ENCODE results near the gene SUPT7L. TPM values are rescaled to one million over a fixed set of nuclear protein-coding genes. Genes with fewer than 3 reads are reported as not detected.
"Not testable (repeated sequence)": the region's sequence is repeated elsewhere in the genome, so short reads cannot be mapped to it uniquely, and the experiment has no call there.

The SUPT7L gene
- polyA plus RNA-seq, 4 donors: 49.5 to 72.8 (median 59.2) TPM

DNA sequence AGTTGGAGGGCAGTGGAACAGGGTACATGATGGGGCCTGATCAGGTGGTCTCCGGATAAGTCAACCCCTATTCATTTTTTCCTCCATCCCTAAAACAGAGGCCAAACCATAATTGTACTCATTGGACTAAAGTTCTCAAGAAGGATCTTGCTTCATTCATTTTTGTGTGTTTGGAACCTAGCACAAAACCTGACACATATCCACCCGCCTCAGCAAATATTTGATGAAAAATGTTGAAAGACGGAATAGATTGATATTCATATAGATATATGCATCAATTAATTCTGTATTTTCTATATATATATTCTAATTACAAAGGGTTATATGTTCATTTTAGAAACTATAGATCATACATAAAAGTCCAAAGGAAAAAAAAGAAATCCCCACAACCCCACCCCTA lies 22.2 kb upstream of the SUPT7L start:
- no peak for DNase-seq (ENCODE audit: low read depth in 4 of 4, low spot score in 2 of 4)

DNA sequence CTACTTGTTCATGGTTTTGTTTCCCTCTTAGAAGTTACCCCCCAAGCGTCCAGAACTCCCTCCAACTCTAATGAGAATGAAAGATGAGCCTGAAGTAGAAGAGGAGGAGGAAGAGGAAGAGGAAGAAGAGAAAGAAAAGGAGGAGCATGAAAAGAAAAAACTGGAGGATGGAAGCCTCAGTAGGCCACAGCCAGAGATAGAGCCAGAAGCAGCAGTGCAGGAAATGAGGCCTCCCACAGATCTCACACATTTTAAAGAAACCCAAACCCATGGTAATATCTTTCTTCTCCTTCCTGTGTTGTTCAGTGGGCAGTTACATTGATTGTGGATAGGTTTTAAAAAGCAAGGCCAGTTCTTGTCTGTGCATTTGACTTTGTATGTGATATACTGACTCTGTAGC lies 21.6 kb upstream of the SUPT7L start:
- not testable (repeated sequence) for DNase-seq (ENCODE audit: low read depth in 4 of 4, low spot score in 2 of 4)

- peak; percentile 68 to 84 (median 70) for DNase-seq (ENCODE audit: low read depth in 4 of 4, low spot score in 2 of 4)
Measured at GRCh38 chr2:27683390-27684071, 20.1 kb upstream of the SUPT7L start.

DNA sequence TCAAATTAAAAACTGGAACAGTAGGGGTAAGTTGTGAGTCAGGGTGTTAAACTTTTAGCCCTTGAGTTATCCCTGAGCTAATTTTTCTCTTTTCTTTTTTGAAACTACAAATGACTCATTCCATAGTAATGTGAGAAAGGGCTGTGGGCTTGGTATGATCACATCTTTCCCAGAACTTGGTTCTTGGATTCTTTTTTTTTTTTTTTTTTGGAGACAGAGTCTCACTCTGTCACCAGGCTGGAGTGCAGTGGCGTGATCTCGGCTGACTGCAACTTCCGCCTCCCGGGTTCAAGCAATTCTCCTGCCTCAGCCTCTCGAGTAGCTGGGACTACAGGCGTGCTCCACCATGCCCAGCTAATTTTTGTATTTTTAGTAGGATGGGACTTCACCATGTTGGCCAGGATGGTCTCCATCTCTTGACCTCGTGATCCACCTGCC lies 18.9 kb upstream of the SUPT7L start:
- DNase-seq (ENCODE audit: low read depth in 4 of 4, low spot score in 2 of 4): not testable (repeated sequence)

GRCh38 chr2:27681841-27682240 lies 18.4 kb upstream of the SUPT7L start:
- DNase-seq (ENCODE audit: low read depth in 4 of 4, low spot score in 2 of 4): no peak

DNA sequence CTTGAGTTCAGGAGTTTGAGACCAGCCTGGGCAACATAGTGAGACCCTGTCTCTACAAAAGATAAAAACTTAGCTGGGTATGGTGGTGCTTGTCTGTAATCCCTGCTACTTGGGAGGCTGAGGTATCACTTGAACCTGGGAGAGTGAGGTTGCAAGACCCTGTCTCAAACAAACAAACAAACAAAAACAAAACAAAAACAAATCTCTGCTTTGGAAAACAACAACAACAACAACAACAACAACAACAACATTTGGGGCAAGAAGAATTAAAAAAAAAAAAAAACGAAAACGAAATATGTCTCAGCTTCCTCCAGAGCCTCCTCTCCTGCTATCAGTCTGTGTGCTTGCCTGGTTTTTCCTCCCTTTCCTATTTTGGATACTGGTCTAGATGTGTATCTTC lies 17.2 kb upstream of the SUPT7L start:
- DNase-seq (ENCODE audit: low read depth in 4 of 4, low spot score in 2 of 4): no peak

GRCh38 chr2:27672723-27673486 lies 9.5 kb upstream of the SUPT7L start:
- DNase-seq (ENCODE audit: low read depth in 4 of 4, low spot score in 2 of 4): no peak

DNA sequence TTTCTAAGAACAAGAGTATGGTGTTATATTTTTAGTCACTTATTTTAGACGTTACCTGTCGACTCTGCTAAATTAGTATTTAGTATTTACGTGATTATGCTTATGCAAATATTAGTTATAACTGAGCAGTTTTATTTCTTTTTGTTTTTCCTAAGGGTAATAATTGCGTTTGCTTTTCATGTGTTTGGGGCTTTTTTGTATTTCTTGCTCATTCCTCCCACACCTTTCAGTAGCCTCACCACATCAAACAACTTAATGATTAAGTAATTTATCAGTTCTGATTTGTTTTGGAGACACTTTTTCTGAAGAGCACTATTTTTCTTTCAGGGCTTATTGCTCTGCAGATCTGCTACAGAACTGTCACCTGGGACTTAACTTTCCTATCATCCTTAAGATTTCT lies 7.8 kb upstream of the SUPT7L start:
- no peak for DNase-seq (ENCODE audit: low read depth in 4 of 4, low spot score in 2 of 4)

DNA sequence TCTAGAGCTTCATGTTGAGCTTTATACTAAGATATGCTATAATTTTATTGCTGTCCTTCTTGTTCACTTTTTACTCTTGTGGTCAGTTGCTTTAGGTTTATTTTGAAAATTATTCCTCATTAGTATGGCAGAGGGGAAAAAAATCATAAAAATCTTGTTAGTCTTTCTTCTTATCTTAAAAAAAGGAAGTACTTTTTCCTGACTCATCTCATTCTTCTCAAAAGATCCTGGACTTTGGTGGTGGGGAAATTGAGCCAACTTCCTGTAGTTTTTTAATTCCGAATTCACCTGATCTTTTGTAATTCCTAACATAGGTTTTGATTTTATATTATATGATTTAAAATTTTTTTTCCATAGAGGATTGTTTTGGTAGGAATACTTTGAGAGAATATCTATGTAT lies 4.0 kb upstream of the SUPT7L start:
- DNase-seq (ENCODE audit: low read depth in 4 of 4, low spot score in 2 of 4): no peak

DNA sequence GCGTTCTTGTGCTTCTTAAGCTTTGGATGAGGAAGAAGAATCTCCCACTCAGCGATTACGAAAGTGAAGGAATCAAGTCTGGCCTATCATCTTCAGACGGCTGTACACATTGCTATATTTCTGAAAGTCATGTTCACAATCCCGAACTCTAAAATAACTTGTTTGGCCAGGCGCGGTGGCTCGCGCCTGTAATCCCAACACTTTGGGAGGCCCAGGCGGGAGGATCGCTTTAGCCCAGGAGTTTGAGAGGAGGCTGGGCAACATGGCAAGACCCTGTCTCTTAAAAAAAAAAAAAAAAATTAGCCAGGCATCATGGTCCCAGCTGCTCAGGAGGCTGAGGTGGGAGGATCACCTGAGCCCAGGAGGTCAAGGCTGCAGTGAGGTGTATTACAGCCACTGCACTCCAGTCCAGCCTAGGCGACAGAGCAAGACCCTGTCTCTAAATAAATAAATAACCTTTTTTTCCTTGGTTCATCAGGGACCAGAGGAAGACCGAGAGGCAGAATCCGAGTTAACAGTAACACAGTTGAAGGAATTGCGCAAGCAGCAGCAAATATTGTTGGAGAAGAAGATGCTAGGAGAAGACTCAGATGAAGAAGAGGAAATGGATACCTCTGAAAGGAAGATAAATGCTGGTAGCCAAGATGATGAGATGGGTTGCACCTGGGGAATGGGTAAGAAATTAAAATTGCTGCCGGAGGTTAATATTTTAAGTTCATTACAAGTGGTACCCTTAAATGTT lies 1.4 kb upstream of the SUPT7L start:
- DNase-seq (ENCODE audit: low read depth in 4 of 4, low spot score in 2 of 4): no peak

GRCh38 chr2:27664154-27664574 lies 750 bp upstream of the SUPT7L start:
- DNase-seq (ENCODE audit: low read depth in 4 of 4, low spot score in 2 of 4): no peak

DNA sequence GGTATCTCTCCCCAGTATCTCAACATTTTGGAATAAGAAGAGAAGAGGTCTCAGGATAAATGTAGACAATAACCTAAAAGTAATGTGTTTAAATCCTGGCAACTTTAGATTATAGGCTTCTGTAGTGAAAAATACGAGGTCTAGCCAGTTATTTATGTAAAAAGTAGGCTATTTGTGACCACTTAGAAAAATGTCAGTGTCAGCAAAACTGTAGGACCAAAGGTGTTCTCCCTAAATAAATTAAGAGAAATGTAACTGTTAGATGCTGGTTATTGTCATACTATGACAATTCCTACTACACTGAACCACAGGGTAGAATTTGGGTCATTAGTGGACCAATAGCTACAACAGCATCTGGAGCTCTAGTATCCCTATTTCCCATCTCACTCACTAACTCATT lies 2.0 kb downstream of the SUPT7L start:
- DNase-seq (ENCODE audit: low read depth in 4 of 4, low spot score in 2 of 4): no peak

DNA sequence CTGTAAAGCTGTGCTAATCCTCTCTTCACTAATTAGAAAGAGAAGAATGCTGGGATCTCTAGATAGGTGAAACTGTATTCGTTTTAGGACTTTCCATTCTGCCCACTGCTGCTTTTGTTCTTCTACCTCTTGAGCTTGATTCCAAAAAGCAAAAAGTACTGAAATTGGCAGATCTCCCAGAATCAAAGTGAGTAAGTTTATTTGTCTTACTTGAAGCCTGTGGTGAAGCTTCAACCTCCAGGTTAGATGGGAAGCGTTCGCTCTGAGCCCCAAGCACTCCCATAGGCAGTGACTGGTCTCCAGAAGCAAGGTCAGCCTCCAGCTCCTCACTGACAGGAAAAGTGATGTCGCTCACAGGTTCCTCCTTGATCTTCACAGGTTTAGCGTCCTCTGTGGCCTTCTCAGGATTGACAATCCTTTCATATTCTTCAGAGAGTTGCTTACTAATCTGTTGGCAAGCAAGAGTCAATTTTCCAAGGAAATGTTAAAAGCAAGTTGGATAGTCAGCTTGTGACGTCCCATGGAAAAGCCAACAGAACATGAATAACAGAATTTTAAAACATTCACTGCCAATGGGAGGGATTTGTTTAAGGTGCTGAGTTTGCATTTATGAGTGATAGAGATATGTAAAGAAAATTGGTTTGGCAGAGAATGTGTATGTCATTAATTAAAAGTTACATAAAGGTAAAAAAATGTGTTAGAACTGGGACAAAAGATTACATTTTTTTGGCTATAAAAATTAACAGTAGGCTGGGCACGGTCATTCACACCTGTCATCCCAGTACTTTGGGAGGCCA lies 8.1 kb downstream of the SUPT7L start:
- no peak for DNase-seq (ENCODE audit: low read depth in 4 of 4, low spot score in 2 of 4)

GRCh38 chr2:27653397-27653796 lies 10.0 kb downstream of the SUPT7L start:
- DNase-seq (ENCODE audit: low read depth in 4 of 4, low spot score in 2 of 4): no peak

DNA sequence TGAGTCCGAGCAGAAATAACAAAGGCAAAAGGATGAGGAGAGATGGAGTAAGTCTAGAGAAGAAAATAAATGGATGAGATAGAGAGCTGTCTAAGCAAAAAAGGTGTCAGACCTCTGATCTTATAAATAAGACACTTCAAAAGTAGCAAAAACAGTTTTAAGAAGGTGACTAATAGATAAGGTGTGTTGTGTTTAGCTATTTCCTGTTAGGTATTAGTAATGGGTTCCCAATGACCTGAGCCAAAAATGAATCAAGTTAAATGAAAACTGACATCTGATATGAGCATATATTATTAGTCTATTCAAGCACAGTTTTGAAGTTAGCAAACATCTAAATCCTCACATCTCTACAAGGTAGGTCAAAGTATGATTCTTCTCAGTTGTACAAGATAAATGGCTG lies 10.6 kb downstream of the SUPT7L start:
- no peak for DNase-seq (ENCODE audit: low read depth in 4 of 4, low spot score in 2 of 4)

DNA sequence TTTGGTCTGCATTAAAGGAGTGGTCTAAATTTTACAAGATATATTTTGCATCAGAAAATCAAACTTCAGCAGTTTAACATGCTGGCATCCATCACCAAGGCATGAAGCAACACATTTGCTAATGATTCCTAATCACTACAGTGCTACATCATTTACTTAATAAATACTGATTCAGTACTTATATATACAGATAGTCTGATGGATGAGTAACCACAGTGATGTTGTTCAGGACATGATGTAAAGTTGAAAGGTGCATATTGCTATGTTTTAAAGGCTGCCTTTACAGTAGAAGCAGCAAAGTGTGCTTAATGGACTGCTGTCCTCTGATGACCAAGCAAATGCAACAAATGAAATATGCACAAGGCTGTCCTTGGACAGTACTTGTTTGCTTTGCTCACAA lies 11.1 kb downstream of the SUPT7L start:
- no peak for DNase-seq (ENCODE audit: low read depth in 4 of 4, low spot score in 2 of 4)

DNA sequence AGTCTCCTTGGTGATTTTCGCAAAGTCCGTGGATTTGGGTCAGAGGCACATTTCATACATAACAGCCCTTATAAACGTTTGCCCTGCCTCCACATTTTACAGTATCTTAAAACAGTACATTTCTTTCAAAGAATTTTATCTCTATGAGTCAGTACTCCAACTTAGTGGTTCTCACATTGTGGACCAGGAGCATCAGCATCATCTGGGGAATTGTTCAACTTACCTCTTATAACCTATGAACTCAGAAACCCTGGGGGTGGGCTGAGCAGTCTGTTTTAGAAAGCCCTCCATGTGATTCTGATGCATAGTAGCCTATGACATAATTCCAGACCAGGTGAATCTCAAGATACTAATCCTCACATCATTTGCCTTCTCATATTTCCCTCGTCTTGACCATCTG lies 12.4 kb downstream of the SUPT7L start:
- DNase-seq (ENCODE audit: low read depth in 4 of 4, low spot score in 2 of 4): no peak

DNA sequence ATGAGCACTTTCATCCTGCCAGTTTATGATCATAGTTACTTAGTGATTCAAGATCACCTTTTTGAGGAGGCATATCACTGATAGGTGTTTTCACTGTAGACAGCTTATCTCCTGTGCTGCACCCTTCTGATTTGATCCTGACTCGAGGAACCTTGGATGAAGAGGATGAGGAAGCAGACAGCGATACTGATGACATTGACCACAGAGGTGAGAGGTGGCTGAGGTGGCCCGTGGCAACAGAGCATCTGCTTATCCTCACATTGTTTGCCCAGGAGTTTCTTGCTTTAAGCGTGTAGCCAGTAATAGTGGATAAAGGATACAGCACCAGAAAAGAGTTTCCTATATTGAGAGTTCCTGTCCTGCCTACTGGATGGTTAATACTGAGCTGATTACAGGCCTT lies 15.7 kb downstream of the SUPT7L start:
- DNase-seq (ENCODE audit: low read depth in 4 of 4, low spot score in 2 of 4): no peak

- no peak for DNase-seq (ENCODE audit: low read depth in 4 of 4, low spot score in 2 of 4)
Measured at GRCh38 chr2:27647289-27647688, 16.1 kb downstream of the SUPT7L start.

GRCh38 chr2:27645197-27645596 lies 18.2 kb downstream of the SUPT7L start:
- DNase-seq (ENCODE audit: low read depth in 4 of 4, low spot score in 2 of 4): no peak
